Endothelial cell of umbilical vein (primary cell): ENCODE measurements around the gene LRRC4B. TPM values are rescaled to one million over a fixed set of nuclear protein-coding genes. Genes with fewer than 3 reads are reported as not detected.

Source experiments
- BruUV-seq: library from RNA; stranded (reverse); fragments of 400-500 nt; replicated peaks from 2 replicates; lab custom pipeline; 2021; lab: Mats Ljungman, UMichigan
- CTCF ChIA-PET: fragments of 300-600, 350-600 bp; sonication (Branson Sonifier 250); formaldehyde crosslinking; loops from one replicate; lab custom pipeline; 2021; ENCODE audit warnings: antibody characterized with exemption, inconsistent platforms; lab: Charles Lee
- POLR2A ChIA-PET: fragments of 300-600, 350-600 bp; sonication (Branson Sonifier 250); formaldehyde crosslinking; loops from one replicate; lab custom pipeline; 2021; ENCODE audit warnings: antibody characterized with exemption, inconsistent platforms; lab: Charles Lee
- DNase-seq: peaks from one replicate; pipeline ENCODE4 v3.0.0-alpha.2; 2011; ENCODE audit warnings: low read depth, low spot score
- FAIRE-seq: peaks from 2 replicates; lab custom pipeline; 2011; peaks lifted over from hg19 to GRCh38; lab: Jason Lieb, UNC
- H2AFZ ChIP-seq: 2 replicates; pipeline ENCODE4 v1.6.0; 2012; ENCODE audit warnings: low read depth, low read length, control low read depth, inconsistent platforms
- H3K27ac ChIP-seq: 2 replicates; pipeline ENCODE4 v1.5.1; 2011; ENCODE audit warnings: low read depth, mild to moderate bottlenecking, control low read depth, low read length, moderate library complexity; ENCODE audit not compliant: insufficient read depth
- H3K27me3 ChIP-seq, 2 experiments: 2 replicates each; pipeline versions ENCODE4 v1.6.0 to v1.6.1; 2011; ENCODE audit warnings: low read length in 2 of 2, mixed read lengths in 1 of 2; ENCODE audit not compliant: control insufficient read depth in 2 of 2, insufficient read depth in 2 of 2
- H3K36me3 ChIP-seq, 2 experiments: 2 replicates in 1 of 2; 3 replicates in 1 of 2; pipeline ENCODE4 v1.5.1; 2011; ENCODE audit warnings: low read length in 2 of 2, mild to moderate bottlenecking in 1 of 2, moderate library complexity in 1 of 2; ENCODE audit not compliant: control insufficient read depth in 2 of 2, insufficient read depth in 2 of 2; ENCODE audit errors: extremely low read depth in 1 of 2
- H3K4me1 ChIP-seq: 3 replicates; pipeline ENCODE4 v1.5.1; 2011; ENCODE audit warnings: mild to moderate bottlenecking, low read length; ENCODE audit not compliant: control insufficient read depth, insufficient read depth; ENCODE audit errors: extremely low read depth
- H3K4me2 ChIP-seq: 2 replicates; pipeline ENCODE4 v1.6.1; 2011; ENCODE audit warnings: low read length, control low read depth, mixed read lengths; ENCODE audit not compliant: insufficient read depth
- H3K4me3 ChIP-seq, 3 experiments: fragments of 200-600 bp in 1 of 3; sonication (generic), shearing (Covaris generic) in 1 of 3; replicated peaks in 1 of 3; 2 replicates each; pipeline ENCODE4 v1.5.1; 2011 to 2016; ENCODE audit warnings: control low read depth in 3 of 3, low read length in 3 of 3, mild to moderate bottlenecking in 2 of 3, inconsistent platforms in 1 of 3, low read depth in 1 of 3, moderate library complexity in 1 of 3; ENCODE audit not compliant: insufficient read depth in 1 of 3
- H3K79me2 ChIP-seq: 2 replicates; pipeline ENCODE4 v1.6.0; 2012; ENCODE audit warnings: low read length, inconsistent platforms; ENCODE audit not compliant: control insufficient read depth, insufficient read depth
- H3K9ac ChIP-seq: replicated peaks from 2 replicates; pipeline ENCODE3; 2011; ENCODE audit warnings: low read length, control low read depth; ENCODE audit not compliant: insufficient read depth; ENCODE audit errors: extremely low read depth
- H3K9me1 ChIP-seq: replicated peaks from 3 replicates; pipeline ENCODE4 v1.6.0; 2011; ENCODE audit warnings: mild to moderate bottlenecking, low read length; ENCODE audit not compliant: control insufficient read depth, insufficient read depth; ENCODE audit errors: extremely low read depth
- H3K9me3 ChIP-seq: replicated peaks from 2 replicates; pipeline ENCODE4 v1.5.1; 2012; ENCODE audit warnings: low read length, inconsistent platforms; ENCODE audit not compliant: control insufficient read depth, insufficient read depth
- H4K20me1 ChIP-seq: replicated peaks from 2 replicates; pipeline ENCODE3; 2011; ENCODE audit warnings: mild to moderate bottlenecking, low read length; ENCODE audit not compliant: control insufficient read depth, insufficient read depth; ENCODE audit errors: extremely low read depth
- EZH2 ChIP-seq: IDR thresholded peaks from 2 replicates; pipeline ENCODE4 v1.6.1; 2012; ENCODE audit warnings: borderline replicate concordance, low read depth, mild to moderate bottlenecking, moderate library complexity, low read length, inconsistent platforms; ENCODE audit not compliant: severe bottlenecking
- JUN ChIP-seq: IDR thresholded peaks from 2 replicates; pipeline ENCODE4 v1.6.1; 2011; ENCODE audit warnings: borderline replicate concordance, low read depth; ENCODE audit not compliant: insufficient read length, insufficient read depth
- POLR2AphosphoS5 ChIP-seq: IDR thresholded peaks from 2 replicates; pipeline ENCODE4 v1.6.1; 2012; ENCODE audit warnings: low read depth, mild to moderate bottlenecking, control low read depth, low read length, moderate library complexity; ENCODE audit not compliant: insufficient read depth
- dilution Hi-C: fragments of 300-500 bp; cut with MboI; formaldehyde crosslinking; loops from one replicate; pipeline ENCODE4 v1.15.0; 2019; ENCODE audit warnings: low sequenced_read_pairs; ENCODE audit not compliant: extremely low pct_ligation_motif_present
- intact Hi-C: fragments of 100-400 bp; cut with micrococcal nuclease; formaldehyde crosslinking; loops from one replicate; pipeline ENCODE4 v1.10.0; 2022
- polyA plus RNA-seq, 4 experiments: library from polyadenylated mRNA; depleted of rRNA in 3 of 4; stranded (reverse) in 3 of 4; unstranded in 1 of 4; fragments of >200 nt; gene quantifications; 2 replicates each; pipeline versions ENCODE4 v1.2.1 to v1.2.3, GENCODE V29; 2011 to 2012; ENCODE audit warnings: missing spikeins in 1 of 4
- total RNA-seq: library from RNA; stranded (reverse); gene quantifications from 2 replicates; pipeline ENCODE4 v1.2.3, GENCODE V29; 2021
- TF ChIP-seq, protein P1 (sequence below), 2 donors: IDR thresholded peaks; 1 replicate in 1 of 2; 2 replicates in 1 of 2; pipeline ENCODE4 v1.5.1; 2011; ENCODE audit warnings: low read length in 2 of 2, mild to moderate bottlenecking in 2 of 2, moderate library complexity in 2 of 2, control low read depth in 1 of 2, inconsistent platforms in 1 of 2, low read depth in 1 of 2; ENCODE audit not compliant: insufficient read depth in 1 of 2; ENCODE audit errors: extremely low read depth in 1 of 2
- TF ChIP-seq, protein P2 (sequence below): IDR thresholded peaks from 2 replicates; pipeline ENCODE4 v1.6.1; 2011; ENCODE audit not compliant: insufficient read depth, insufficient read length

The LRRC4B gene
- total and polyA plus RNA-seq, 2 donors (not counting 3 experiments of a cell fraction or from before 2014, with no cell fraction given), result 0.08 TPM; not detected in 1

DNA sequence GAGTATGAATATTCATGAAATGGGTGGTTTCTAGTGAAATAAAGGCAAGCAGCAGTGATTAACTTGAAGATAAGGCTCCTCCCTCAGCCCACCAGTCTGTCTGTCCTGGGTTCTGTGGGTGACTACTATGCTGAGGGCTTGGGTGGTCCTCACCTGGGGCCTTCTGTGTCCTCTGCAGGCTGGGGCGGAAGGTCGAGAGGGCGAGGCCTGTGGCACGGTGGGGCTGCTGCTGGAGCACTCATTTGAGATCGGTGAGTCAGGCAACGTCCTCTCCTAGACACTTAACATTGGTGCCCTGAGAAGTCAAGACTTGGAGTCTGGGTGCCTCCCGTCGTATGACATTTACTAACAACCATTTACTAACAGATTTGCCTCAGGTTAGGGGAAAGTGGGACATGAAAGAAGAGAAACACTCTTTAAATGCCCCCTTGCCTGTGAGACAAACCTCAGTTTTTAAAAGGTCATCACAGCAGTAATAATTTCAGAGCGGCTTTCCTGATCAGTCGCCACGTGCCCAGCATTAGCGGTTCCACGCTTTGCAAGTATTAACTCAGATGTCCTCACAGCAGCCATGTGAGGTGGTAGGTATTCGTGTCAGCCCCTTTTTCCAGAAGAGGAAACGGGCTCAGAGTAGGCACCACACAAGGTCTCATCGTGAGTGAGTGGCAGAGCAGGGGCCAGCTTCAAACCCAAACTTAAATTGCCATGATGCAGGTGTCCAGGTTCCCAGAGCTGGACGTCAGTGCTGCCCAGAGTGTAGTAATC, 90.3 kb downstream of the LRRC4B start:
- dilution Hi-C loops, result no loop called here
- Histone ChIP-seq H2AFZ (no peak overlapping the region), H3K4me3 (no peak overlapping the region), H3K4me1 (peaks cover 7% of the 10 kb centered on the region), H3K9me1 (no peaks in the 10 kb centered on the region), H4K20me1 (no peaks in the 10 kb centered on the region), H3K27ac (no peak overlapping the region), H3K4me2 (no peak overlapping the region), H3K79me2 (peaks cover 7% of the 10 kb centered on the region), H3K9me3 (no peaks in the 10 kb centered on the region), H3K9ac (no peak overlapping the region), H3K27me3 (no peaks in the 10 kb centered on the region), H3K36me3 (peaks cover 0 to 26% of the 10 kb centered on the region in 2 experiments)
- no TSS peak for BruUV-seq
- TF ChIP-seq JUN, result no peak
- TF ChIP-seq, protein P1, sequence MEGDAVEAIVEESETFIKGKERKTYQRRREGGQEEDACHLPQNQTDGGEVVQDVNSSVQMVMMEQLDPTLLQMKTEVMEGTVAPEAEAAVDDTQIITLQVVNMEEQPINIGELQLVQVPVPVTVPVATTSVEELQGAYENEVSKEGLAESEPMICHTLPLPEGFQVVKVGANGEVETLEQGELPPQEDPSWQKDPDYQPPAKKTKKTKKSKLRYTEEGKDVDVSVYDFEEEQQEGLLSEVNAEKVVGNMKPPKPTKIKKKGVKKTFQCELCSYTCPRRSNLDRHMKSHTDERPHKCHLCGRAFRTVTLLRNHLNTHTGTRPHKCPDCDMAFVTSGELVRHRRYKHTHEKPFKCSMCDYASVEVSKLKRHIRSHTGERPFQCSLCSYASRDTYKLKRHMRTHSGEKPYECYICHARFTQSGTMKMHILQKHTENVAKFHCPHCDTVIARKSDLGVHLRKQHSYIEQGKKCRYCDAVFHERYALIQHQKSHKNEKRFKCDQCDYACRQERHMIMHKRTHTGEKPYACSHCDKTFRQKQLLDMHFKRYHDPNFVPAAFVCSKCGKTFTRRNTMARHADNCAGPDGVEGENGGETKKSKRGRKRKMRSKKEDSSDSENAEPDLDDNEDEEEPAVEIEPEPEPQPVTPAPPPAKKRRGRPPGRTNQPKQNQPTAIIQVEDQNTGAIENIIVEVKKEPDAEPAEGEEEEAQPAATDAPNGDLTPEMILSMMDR (IDR thresholded peaks at IDR 0.05; ENCODE audit: extremely low read depth in 1 of 2, insufficient read depth in 1 of 2, low read depth in 1 of 2, low read length in 2 of 2), result no peak
- no peak for TF ChIP-seq EZH2
- TF ChIP-seq, protein P2, sequence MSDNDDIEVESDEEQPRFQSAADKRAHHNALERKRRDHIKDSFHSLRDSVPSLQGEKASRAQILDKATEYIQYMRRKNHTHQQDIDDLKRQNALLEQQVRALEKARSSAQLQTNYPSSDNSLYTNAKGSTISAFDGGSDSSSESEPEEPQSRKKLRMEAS, result no peak
- no peak for TF ChIP-seq POLR2AphosphoS5
- no peak for DNase-seq
- CTCF ChIA-PET, result interaction anchor here (1.0 to 1.6 kb wide), 4 partner anchors 9 to 225 kb away, joined by 3 to 7 read pairs (median 5); no protein-coding TSS in a partner anchor
- POLR2A ChIA-PET, result no interaction called here
- FAIRE-seq, result no peak
- intact Hi-C loops, result loop anchor here (2.0 kb wide), 1 partner anchor 17 kb away; no protein-coding TSS in a partner anchor
